Prostate gland (tissue), 2 donors: ENCODE results near the gene SLC12A8. TPM values are rescaled to one million over a fixed set of nuclear protein-coding genes. Genes with fewer than 3 reads are reported as not detected.

Experiments
- DNase-seq: peaks from one replicate; pipeline ENCODE4 v3.0.0-alpha.2; 2019; ENCODE audit warnings: low spot score
- H3K27ac ChIP-seq, 2 donors: fragments of 200-600 bp; sonication (generic); 2 replicates each; pipeline ENCODE4 v1.5.1; 2017 to 2019
- H3K27me3 ChIP-seq: fragments of 200-600 bp; sonication (generic); replicated peaks from 2 replicates; pipeline ENCODE4 v1.5.1; 2019; ENCODE audit not compliant: insufficient read depth
- H3K36me3 ChIP-seq, 2 donors: fragments of 200-600 bp; sonication (generic); 1 replicate in 1 of 2; 2 replicates in 1 of 2; pipeline versions ENCODE4 v1.5.1 to v1.8.1; 2017 to 2019
- H3K4me1 ChIP-seq: fragments of 200-600 bp; sonication (generic); replicated peaks from 2 replicates; pipeline ENCODE4 v1.5.1; 2019
- H3K4me3 ChIP-seq, 2 donors: fragments of 200-600 bp; sonication (generic); 2 replicates each; pipeline ENCODE4 v1.5.1; 2017 to 2019
- H3K9me3 ChIP-seq: fragments of 200-600 bp; sonication (generic); 2 replicates; pipeline ENCODE4 v1.5.1; 2017
- CTCF ChIP-seq, 4 experiments: fragments of 200-600 bp in 2 of 4; fragments of 450-650 bp in 2 of 4; sonication (generic) in 2 of 4; IDR thresholded peaks; 1 replicate in 3 of 4; 2 replicates in 1 of 4; pipeline ENCODE4 v1.5.1; 2016 to 2019; ENCODE audit warnings: antibody characterized with exemption in 4 of 4, mild to moderate bottlenecking in 2 of 4, moderate library complexity in 2 of 4
- POLR2A ChIP-seq: fragments of 450-650 bp; IDR thresholded peaks from one replicate; pipeline ENCODE4 v1.6.1; 2016; ENCODE audit warnings: antibody characterized with exemption, mild to moderate bottlenecking
- POLR2AphosphoS5 ChIP-seq: sonication (generic); formaldehyde crosslinking; IDR thresholded peaks from one replicate; pipeline ENCODE4 v1.6.1; 2017; ENCODE audit warnings: antibody characterized with exemption
- WGBS: methylation state at CpG from one replicate; pipeline ENCODE4 v1.1.5; 2018; 5-methylcytosine and 5-hydroxymethylcytosine counted together
- intact Hi-C: fragments of 100-400 bp; cut with DNase I; formaldehyde crosslinking; loops from one replicate; pipeline ENCODE4 v1.14.2; 2022
- total RNA-seq, 2 donors: library from RNA; depleted of rRNA; stranded (reverse); fragments of >200 nt; gene quantifications; one replicate each; pipeline ENCODE4 v1.1.0, GENCODE V29; 2016

SLC12A8 gene
- total RNA-seq, 2 donors from 2014 or later, result 6.5 to 16.4 TPM

- H3K4me1 ChIP-seq, result no peaks in the 10 kb centered on the region
- no peak overlapping the region for H3K4me3 ChIP-seq
- no peak overlapping the region for H3K27ac ChIP-seq
- H3K9me3 ChIP-seq, result no peaks in the 10 kb centered on the region
- intact Hi-C loops, result no loop called here
- no peak for DNase-seq
- H3K27me3 ChIP-seq, result no peaks in the 10 kb centered on the region
- no peaks in the 10 kb centered on the region for H3K36me3 ChIP-seq
- TF ChIP-seq POLR2AphosphoS5 (no peak), CTCF (IDR thresholded peaks at IDR 0.05) (no peak), POLR2A (no peak)
- WGBS, result 93% methylated on average over 3 of the region's 3 CpGs
Observed at GRCh38 chr3:125110876-125111480, 101.6 kb downstream of the SLC12A8 start.

GRCh38 chr3:125110016-125110875, 102.3 kb downstream of the SLC12A8 start:
- no peak for DNase-seq
- TF ChIP-seq CTCF (IDR thresholded peaks at IDR 0.05) (no peak), POLR2AphosphoS5 (no peak), POLR2A (no peak)
- 88% methylated on average over 10 of the region's 10 CpGs for WGBS
- Histone ChIP-seq H3K27me3 (no peaks in the 10 kb centered on the region), H3K4me3 (no peak overlapping the region), H3K9me3 (no peaks in the 10 kb centered on the region), H3K36me3 (no peaks in the 10 kb centered on the region), H3K27ac (no peak overlapping the region), H3K4me1 (no peaks in the 10 kb centered on the region)
- intact Hi-C loops, result no loop called here

- H3K27ac ChIP-seq, result no peak overlapping the region
- no peaks in the 10 kb centered on the region for H3K36me3 ChIP-seq
- no peaks in the 10 kb centered on the region for H3K4me1 ChIP-seq
- no peaks in the 10 kb centered on the region for H3K9me3 ChIP-seq
- intact Hi-C loops, result no loop called here
- no peaks in the 10 kb centered on the region for H3K27me3 ChIP-seq
- TF ChIP-seq POLR2AphosphoS5 (no peak), CTCF (IDR thresholded peaks at IDR 0.05) (no peak), POLR2A (no peak)
- 96% methylated on average over 4 of the region's 4 CpGs for WGBS
- H3K4me3 ChIP-seq, result no peak overlapping the region
- DNase-seq, result no peak
Observed at GRCh38 chr3:125109536-125109925, 103.0 kb downstream of the SLC12A8 start.

GRCh38 chr3:125108833-125109535, 103.6 kb downstream of the SLC12A8 start:
- intact Hi-C loops, result no loop called here
- WGBS, result 79% methylated on average over 9 of the region's 9 CpGs
- H3K9me3 ChIP-seq, result no peaks in the 10 kb centered on the region
- H3K27me3 ChIP-seq, result no peaks in the 10 kb centered on the region
- no peak for TF ChIP-seq POLR2AphosphoS5
- TF ChIP-seq CTCF (IDR thresholded peaks at IDR 0.05), result no peak
- no peak for TF ChIP-seq POLR2A
- H3K27ac ChIP-seq, result no peak overlapping the region
- DNase-seq, result no peak
- no peak overlapping the region for H3K4me3 ChIP-seq
- no peaks in the 10 kb centered on the region for H3K4me1 ChIP-seq
- no peaks in the 10 kb centered on the region for H3K36me3 ChIP-seq
